Activated naive CD8-positive, alpha-beta T cell (primary cell): ENCODE data around the gene CALM1.

Experiments used
- H3K27ac Mint-ChIP-seq: one replicate; pipeline ENCODE4 v1.8.0; 2021; ENCODE audit warnings: mixed read lengths
- H3K27me3 Mint-ChIP-seq: one replicate; pipeline ENCODE4 v1.8.0; 2021; ENCODE audit warnings: mixed read lengths
- H3K36me3 Mint-ChIP-seq: one replicate; pipeline ENCODE4 v1.8.0; 2021; ENCODE audit warnings: mixed read lengths
- H3K4me1 Mint-ChIP-seq: one replicate; pipeline ENCODE4 v1.8.0; 2021; ENCODE audit warnings: low read depth, mixed read lengths
- H3K4me3 Mint-ChIP-seq: one replicate; pipeline ENCODE4 v1.8.0; 2021; ENCODE audit warnings: mild to moderate bottlenecking, mixed read lengths
- H3K9me3 Mint-ChIP-seq: one replicate; pipeline ENCODE4 v1.8.0; 2021; ENCODE audit warnings: low read depth, mixed read lengths

Gene CALM1

GRCh38 chr14:90451961-90452360 is 55.1 kb downstream of the CALM1 start:
- Mint-ChIP-seq H3K4me3 (no peak overlapping the region), H3K9me3 (peaks cover 3% of the 10 kb centered on the region), H3K36me3 (no peaks in the 10 kb centered on the region), H3K27ac (no peak overlapping the region), H3K4me1 (no peaks in the 10 kb centered on the region), H3K27me3 (no peaks in the 10 kb centered on the region)

DNA sequence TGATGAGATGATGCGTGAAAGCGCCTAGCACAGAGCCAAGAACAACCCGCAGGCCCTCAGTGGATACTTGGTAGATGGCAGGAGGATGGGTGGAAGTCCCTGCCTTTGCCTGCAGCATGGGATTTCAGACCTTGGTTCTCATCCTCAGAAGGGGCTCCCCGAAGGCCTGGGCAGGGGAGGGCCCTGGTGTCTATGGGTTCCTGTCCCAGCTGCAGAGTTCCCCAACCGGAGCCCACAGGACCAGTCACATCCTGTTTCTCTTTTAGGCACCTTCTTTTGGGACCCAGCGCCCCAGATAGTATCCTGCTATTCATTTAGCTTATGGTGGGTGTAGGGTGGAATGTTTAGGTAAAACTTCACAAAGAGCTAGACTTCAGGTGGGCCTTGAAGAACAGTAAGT is 55.5 kb downstream of the CALM1 start:
- no peaks in the 10 kb centered on the region for H3K27me3 Mint-ChIP-seq
- H3K36me3 Mint-ChIP-seq: no peaks in the 10 kb centered on the region
- no peak overlapping the region for H3K4me3 Mint-ChIP-seq
- no peaks in the 10 kb centered on the region for H3K4me1 Mint-ChIP-seq
- peaks cover 2% of the 10 kb centered on the region for H3K9me3 Mint-ChIP-seq
- H3K27ac Mint-ChIP-seq: no peak overlapping the region

- no peaks in the 10 kb centered on the region for H3K9me3 Mint-ChIP-seq
Measured at GRCh38 chr14:90453401-90453951, 56.6 kb downstream of the CALM1 start.

GRCh38 chr14:90454041-90455000 is 57.5 kb downstream of the CALM1 start:
- Mint-ChIP-seq H3K4me3 (no peak overlapping the region), H3K27me3 (no peaks in the 10 kb centered on the region), H3K9me3 (no peaks in the 10 kb centered on the region)

More at GRCh38 chr14:90453401-90453951, 56.6 kb downstream of the CALM1 start:
- H3K27ac Mint-ChIP-seq: no peak overlapping the region
- no peaks in the 10 kb centered on the region for H3K4me1 Mint-ChIP-seq
- no peak overlapping the region for H3K4me3 Mint-ChIP-seq
- no peaks in the 10 kb centered on the region for H3K36me3 Mint-ChIP-seq
- H3K27me3 Mint-ChIP-seq: no peaks in the 10 kb centered on the region

GRCh38 chr14:90455100-90455571 is 58.3 kb downstream of the CALM1 start:
- Mint-ChIP-seq H3K27me3 (no peaks in the 10 kb centered on the region), H3K4me3 (no peak overlapping the region), H3K27ac (no peak overlapping the region), H3K9me3 (no peaks in the 10 kb centered on the region), H3K36me3 (no peaks in the 10 kb centered on the region), H3K4me1 (no peaks in the 10 kb centered on the region)

More at GRCh38 chr14:90454041-90455000, 57.5 kb downstream of the CALM1 start:
- no peaks in the 10 kb centered on the region for H3K36me3 Mint-ChIP-seq
- H3K27ac Mint-ChIP-seq: no peak overlapping the region
- no peaks in the 10 kb centered on the region for H3K4me1 Mint-ChIP-seq

GRCh38 chr14:90456551-90456950 is 59.7 kb downstream of the CALM1 start:
- H3K9me3 Mint-ChIP-seq: no peaks in the 10 kb centered on the region
- H3K27ac Mint-ChIP-seq: no peak overlapping the region
- no peak overlapping the region for H3K4me3 Mint-ChIP-seq

DNA sequence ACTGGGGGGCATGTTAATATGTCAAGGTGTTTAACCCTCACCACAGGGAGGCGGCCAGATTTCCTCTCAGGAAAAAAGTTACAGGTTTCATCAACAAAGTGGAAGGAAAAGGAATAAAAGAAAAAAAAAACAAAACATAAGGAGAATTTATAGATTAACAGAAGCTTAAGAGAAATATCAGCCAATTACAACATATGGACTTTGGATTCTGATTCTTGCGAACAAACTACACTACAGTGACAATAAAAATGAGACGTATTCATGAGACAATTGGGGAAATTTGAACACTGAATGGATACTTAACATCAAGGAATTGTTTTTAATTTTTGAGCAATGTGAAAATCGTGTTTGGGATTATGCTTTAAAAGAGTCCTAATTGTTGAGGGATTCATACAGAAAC is 60.4 kb downstream of the CALM1 start:
- no peaks in the 10 kb centered on the region for H3K9me3 Mint-ChIP-seq
- no peaks in the 10 kb centered on the region for H3K4me1 Mint-ChIP-seq

More at GRCh38 chr14:90456551-90456950, 59.7 kb downstream of the CALM1 start:
- H3K4me1 Mint-ChIP-seq: no peaks in the 10 kb centered on the region
- H3K36me3 Mint-ChIP-seq: no peaks in the 10 kb centered on the region
- H3K27me3 Mint-ChIP-seq: no peaks in the 10 kb centered on the region

More for the DNA sequence above, 60.4 kb downstream of the CALM1 start:
- no peaks in the 10 kb centered on the region for H3K36me3 Mint-ChIP-seq
- no peak overlapping the region for H3K27ac Mint-ChIP-seq
- no peaks in the 10 kb centered on the region for H3K27me3 Mint-ChIP-seq
- H3K4me3 Mint-ChIP-seq: no peak overlapping the region
